Measurements from ENCODE around the gene TSPAN33. TPM values are rescaled to one million over a fixed set of nuclear protein-coding genes. Genes with fewer than 3 reads are reported as not detected.

Gene TSPAN33
- total RNA-seq, 1 donor from 2014 or later = 6.6 TPM

- Mint-ChIP-seq H3K4me1 (ENCODE audit: low read depth, unreplicated experiment) (peaks cover 15% of the 10 kb centered on the region), H3K27ac (ENCODE audit: unreplicated experiment) (peak overlapping the region; percentile 6), H3K27me3 (ENCODE audit: unreplicated experiment) (peaks cover 12% of the 10 kb centered on the region), H3K9me3 (ENCODE audit: unreplicated experiment) (peaks cover 2% of the 10 kb centered on the region), H3K4me3 (ENCODE audit: unreplicated experiment) (peak overlapping the region; percentile 89), H3K36me3 (ENCODE audit: unreplicated experiment) (peaks cover 5% of the 10 kb centered on the region)
- TF ChIP-seq CTCF (IDR thresholded peaks at IDR 0.05; ENCODE audit: partially characterized antibody, unreplicated experiment) = no peak
- no peak for DNase-seq
Observed at GRCh38 chr7:129189661-129190310, 45.3 kb downstream of the TSPAN33 start.

- TF ChIP-seq CTCF (IDR thresholded peaks at IDR 0.05; ENCODE audit: partially characterized antibody, unreplicated experiment) = no peak
- Mint-ChIP-seq H3K27me3 (ENCODE audit: unreplicated experiment) (peaks cover 12% of the 10 kb centered on the region), H3K4me3 (ENCODE audit: unreplicated experiment) (no peak overlapping the region), H3K9me3 (ENCODE audit: unreplicated experiment) (peaks cover 2% of the 10 kb centered on the region), H3K4me1 (ENCODE audit: low read depth, unreplicated experiment) (peaks cover 8% of the 10 kb centered on the region), H3K27ac (ENCODE audit: unreplicated experiment) (no peak overlapping the region), H3K36me3 (ENCODE audit: unreplicated experiment) (peaks cover 5% of the 10 kb centered on the region)
- DNase-seq = no peak
Observed at GRCh38 chr7:129191272-129191671, 46.8 kb downstream of the TSPAN33 start.

GRCh38 chr7:129193892-129194291 lies 49.4 kb downstream of the TSPAN33 start:
- Mint-ChIP-seq H3K4me3 (ENCODE audit: unreplicated experiment) (no peak overlapping the region), H3K9me3 (ENCODE audit: unreplicated experiment) (peaks cover 2% of the 10 kb centered on the region), H3K4me1 (ENCODE audit: low read depth, unreplicated experiment) (peaks cover 5% of the 10 kb centered on the region), H3K27ac (ENCODE audit: unreplicated experiment) (no peak overlapping the region), H3K27me3 (ENCODE audit: unreplicated experiment) (peaks cover 5% of the 10 kb centered on the region), H3K36me3 (ENCODE audit: unreplicated experiment) (no peaks in the 10 kb centered on the region)
- DNase-seq = no peak
- no peak for TF ChIP-seq CTCF (IDR thresholded peaks at IDR 0.05; ENCODE audit: partially characterized antibody, unreplicated experiment)

- Mint-ChIP-seq H3K9me3 (ENCODE audit: unreplicated experiment) (no peaks in the 10 kb centered on the region), H3K36me3 (ENCODE audit: unreplicated experiment) (no peaks in the 10 kb centered on the region), H3K4me3 (ENCODE audit: unreplicated experiment) (no peak overlapping the region), H3K27ac (ENCODE audit: unreplicated experiment) (no peak overlapping the region), H3K27me3 (ENCODE audit: unreplicated experiment) (peaks cover 3% of the 10 kb centered on the region), H3K4me1 (ENCODE audit: low read depth, unreplicated experiment) (no peaks in the 10 kb centered on the region)
- TF ChIP-seq CTCF (IDR thresholded peaks at IDR 0.05; ENCODE audit: partially characterized antibody, unreplicated experiment) = no peak
- DNase-seq = no peak
Observed at GRCh38 chr7:129197771-129198170, 53.3 kb downstream of the TSPAN33 start.

GRCh38 chr7:129199406-129199805 lies 54.9 kb downstream of the TSPAN33 start:
- H3K4me1 Mint-ChIP-seq (ENCODE audit: low read depth, unreplicated experiment) = no peaks in the 10 kb centered on the region
- DNase-seq = no peak
- no peak for TF ChIP-seq CTCF (IDR thresholded peaks at IDR 0.05; ENCODE audit: partially characterized antibody, unreplicated experiment)

More at GRCh38 chr7:129199406-129199805, 54.9 kb downstream of the TSPAN33 start:
- Mint-ChIP-seq H3K27ac (ENCODE audit: unreplicated experiment) (no peak overlapping the region), H3K27me3 (ENCODE audit: unreplicated experiment) (peaks cover 3% of the 10 kb centered on the region), H3K4me3 (ENCODE audit: unreplicated experiment) (no peak overlapping the region), H3K36me3 (ENCODE audit: unreplicated experiment) (no peaks in the 10 kb centered on the region), H3K9me3 (ENCODE audit: unreplicated experiment) (no peaks in the 10 kb centered on the region)
